Measurements from ENCODE around the gene GPR160.
"Not testable (repeated sequence)": the region's sequence is repeated elsewhere in the genome, so short reads cannot be mapped to it uniquely, and the experiment has no call there.

GPR160 gene

GRCh38 chr3:170109579-170110293 is 71.9 kb downstream of the GPR160 start:
- no peak for TF ChIP-seq POLR2AphosphoS5 (IDR thresholded peaks at IDR 0.05; ENCODE audit: low read depth)
- TF ChIP-seq GABPA (IDR thresholded peaks at IDR 0.05; ENCODE audit: low read depth), result no peak
- TF ChIP-seq REST (IDR thresholded peaks at IDR 0.05; ENCODE audit: insufficient replicate concordance, low read depth), result no peak
- TF ChIP-seq SPI1 (IDR thresholded peaks at IDR 0.05; ENCODE audit: borderline replicate concordance, low read depth), result no peak
- TF ChIP-seq CTCF (IDR thresholded peaks at IDR 0.05; ENCODE audit: insufficient read depth, low read length), result no peak

GRCh38 chr3:170111147-170111771 is 73.5 kb downstream of the GPR160 start:
- DNase-seq (ENCODE audit: low read depth in 1 of 2, low spot score in 1 of 2), result no peak
- Histone ChIP-seq H3K4me3 (replicated peaks; ENCODE audit: insufficient read depth, low read length) (no peak overlapping the region), H3K27ac (replicated peaks) (no peak overlapping the region), H3K27me3 (ENCODE audit: insufficient read depth, poor library complexity, severe bottlenecking) (no peaks in the 10 kb centered on the region)
- TF ChIP-seq CTCF (IDR thresholded peaks at IDR 0.05; ENCODE audit: insufficient read depth, low read length) (no peak), POLR2AphosphoS5 (IDR thresholded peaks at IDR 0.05; ENCODE audit: low read depth) (no peak), REST (IDR thresholded peaks at IDR 0.05; ENCODE audit: insufficient replicate concordance, low read depth) (no peak)

More at GRCh38 chr3:170109579-170110293, 71.9 kb downstream of the GPR160 start:
- no peak for DNase-seq (ENCODE audit: low read depth in 1 of 2, low spot score in 1 of 2)
- Histone ChIP-seq H3K4me3 (replicated peaks; ENCODE audit: insufficient read depth, low read length) (no peak overlapping the region), H3K27me3 (ENCODE audit: insufficient read depth, poor library complexity, severe bottlenecking) (no peaks in the 10 kb centered on the region), H3K27ac (replicated peaks) (no peak overlapping the region)

GRCh38 chr3:170114165-170114564 is 76.4 kb downstream of the GPR160 start:
- DNase-seq (ENCODE audit: low read depth in 1 of 2, low spot score in 1 of 2); H3K27me3 ChIP-seq (ENCODE audit: insufficient read depth, poor library complexity, severe bottlenecking); H3K27ac ChIP-seq (replicated peaks); H3K4me3 ChIP-seq (replicated peaks; ENCODE audit: insufficient read depth, low read length): not testable (repeated sequence)

GRCh38 chr3:170117134-170117533 is 79.3 kb downstream of the GPR160 start:
- no peak for DNase-seq (ENCODE audit: low read depth in 1 of 2, low spot score in 1 of 2)
- no peak overlapping the region for H3K27ac ChIP-seq (replicated peaks)
- H3K4me3 ChIP-seq (replicated peaks; ENCODE audit: insufficient read depth, low read length), result no peak overlapping the region
- no peak for TF ChIP-seq CTCF (IDR thresholded peaks at IDR 0.05; ENCODE audit: insufficient read depth, low read length)
- no peak for TF ChIP-seq GABPA (IDR thresholded peaks at IDR 0.05; ENCODE audit: low read depth)
- no peak for TF ChIP-seq REST (IDR thresholded peaks at IDR 0.05; ENCODE audit: insufficient replicate concordance, low read depth)
- TF ChIP-seq SPI1 (IDR thresholded peaks at IDR 0.05; ENCODE audit: borderline replicate concordance, low read depth), result no peak
- TF ChIP-seq POLR2AphosphoS5 (IDR thresholded peaks at IDR 0.05; ENCODE audit: low read depth), result no peak
- no peaks in the 10 kb centered on the region for H3K27me3 ChIP-seq (ENCODE audit: insufficient read depth, poor library complexity, severe bottlenecking)
